NCI-H460 (cell line): ENCODE results near the gene EVI5. TPM values are rescaled to one million over a fixed set of nuclear protein-coding genes. Genes with fewer than 3 reads are reported as not detected.
"Not testable (repeated sequence)": the region's sequence is repeated elsewhere in the genome, so short reads cannot be mapped to it uniquely, and the experiment has no call there.

Experiments used
- DNase-seq: peaks from one replicate; pipeline ENCODE4 v3.0.0-alpha.2; 2016; ENCODE audit warnings: low read depth; ENCODE audit errors: extremely low read depth
- total RNA-seq: library from RNA; depleted of rRNA; stranded (reverse); fragments of >200 nt; shearing (Covaris generic); gene quantifications from 2 replicates; pipeline ENCODE4 v1.2.3, GENCODE V29; 2014

EVI5 gene
- total RNA-seq, 1 experiment from 2014 or later: 20.5 TPM

GRCh38 chr1:92531939-92532338, 253.0 kb downstream of the EVI5 start:
- not testable (repeated sequence) for DNase-seq

GRCh38 chr1:92527670-92528069, 257.2 kb downstream of the EVI5 start:
- no peak for DNase-seq

- not testable (repeated sequence) for DNase-seq
These were observed 259.8 kb downstream of the EVI5 start for GRCh38 chr1:92524944-92525590.

- no peak for DNase-seq
These were observed 265.9 kb downstream of the EVI5 start for GRCh38 chr1:92519043-92519442.

- no peak for DNase-seq
These were observed 268.3 kb downstream of the EVI5 start for GRCh38 chr1:92516574-92516973.

DNA sequence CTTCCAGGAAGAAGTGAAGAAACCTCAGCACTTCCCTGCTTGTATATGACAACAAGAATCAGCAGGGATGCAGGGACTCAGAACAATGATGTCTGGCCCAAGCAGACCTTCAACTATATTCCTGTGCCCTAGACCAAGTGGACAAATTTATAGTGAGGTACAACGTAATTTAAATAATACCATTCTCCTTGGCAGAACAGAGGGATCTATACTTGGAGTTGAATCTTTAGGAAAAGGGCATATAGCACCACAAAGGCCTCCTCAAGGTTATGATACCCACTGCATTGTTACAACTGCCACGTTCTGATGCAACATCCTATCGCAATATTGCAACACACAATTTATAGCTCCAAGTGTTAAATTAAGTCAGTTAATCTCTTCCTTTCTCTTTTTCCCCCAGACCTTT, 269.1 kb downstream of the EVI5 start:
- DNase-seq: no peak

DNA sequence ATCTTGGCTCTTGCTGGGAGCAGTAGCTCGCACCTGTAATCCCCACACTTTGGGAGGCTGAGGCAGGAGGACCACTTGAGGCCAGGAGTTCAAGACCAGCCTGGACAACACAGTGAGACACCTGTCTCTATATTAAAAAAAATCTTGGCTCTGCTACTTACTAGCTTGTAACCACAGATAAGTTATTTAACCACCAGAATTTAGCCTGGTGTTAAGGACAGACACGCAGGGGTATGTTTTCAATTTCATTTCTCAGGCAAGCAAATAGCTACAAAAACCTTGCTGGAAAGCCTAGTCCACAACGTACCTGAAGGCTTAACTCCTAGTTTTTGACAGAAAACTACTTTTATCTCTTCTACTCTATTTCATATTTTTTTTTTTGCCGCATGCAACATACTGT, 273.4 kb downstream of the EVI5 start:
- DNase-seq: no peak

GRCh38 chr1:92509619-92510018, 275.3 kb downstream of the EVI5 start:
- DNase-seq: no peak

DNA sequence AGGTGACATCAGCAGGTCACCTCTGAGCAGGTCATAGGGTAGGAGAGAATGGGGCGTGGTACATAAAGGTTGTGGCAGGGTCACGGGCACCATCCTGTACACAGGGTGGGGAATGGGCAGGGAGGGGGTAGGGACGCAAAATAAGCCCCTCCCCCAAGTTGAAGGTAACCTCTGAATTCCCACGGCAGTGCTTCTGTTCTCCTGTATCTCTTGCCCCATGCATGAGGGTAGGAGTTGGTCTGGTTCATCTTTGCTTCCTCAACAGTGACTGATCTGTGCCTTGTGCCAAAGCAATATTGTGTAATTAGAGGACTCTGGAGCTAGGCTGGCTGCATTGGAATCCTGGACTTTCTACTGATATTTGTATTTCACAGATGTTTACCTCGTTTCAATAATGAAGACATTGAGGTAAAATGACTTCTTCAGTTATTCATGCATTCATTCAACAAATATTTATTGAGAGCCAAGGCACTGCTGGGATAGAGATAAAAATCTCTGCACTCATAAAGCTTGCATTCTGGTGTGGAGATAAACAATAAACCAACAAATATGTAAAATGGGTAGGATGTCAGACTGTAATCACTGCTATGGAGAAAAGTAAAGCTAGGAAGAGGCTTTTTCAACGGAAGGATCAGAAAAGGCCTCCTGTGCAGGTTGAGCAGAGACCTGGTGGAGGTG, 279.8 kb downstream of the EVI5 start:
- no peak for DNase-seq

GRCh38 chr1:92504291-92505014, 280.5 kb downstream of the EVI5 start:
- DNase-seq: no peak

DNA sequence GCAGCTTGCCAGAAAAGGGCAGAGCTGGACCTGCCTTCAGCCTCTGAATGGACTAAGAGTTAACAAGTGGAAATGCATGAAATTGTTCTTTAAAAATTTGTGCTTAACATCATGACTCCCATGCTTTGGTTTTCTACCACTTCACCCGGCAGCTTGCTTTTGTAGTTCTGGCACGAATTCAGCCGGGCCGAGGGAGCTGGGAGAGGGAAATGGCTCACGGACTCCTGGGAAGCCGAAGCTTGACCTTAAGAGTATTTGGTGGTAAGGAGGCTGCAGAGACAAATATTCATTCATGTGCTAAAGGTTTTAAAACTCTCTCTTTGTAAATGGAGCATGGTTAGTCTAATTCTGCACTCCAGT, 281.0 kb downstream of the EVI5 start:
- no peak for DNase-seq

DNA sequence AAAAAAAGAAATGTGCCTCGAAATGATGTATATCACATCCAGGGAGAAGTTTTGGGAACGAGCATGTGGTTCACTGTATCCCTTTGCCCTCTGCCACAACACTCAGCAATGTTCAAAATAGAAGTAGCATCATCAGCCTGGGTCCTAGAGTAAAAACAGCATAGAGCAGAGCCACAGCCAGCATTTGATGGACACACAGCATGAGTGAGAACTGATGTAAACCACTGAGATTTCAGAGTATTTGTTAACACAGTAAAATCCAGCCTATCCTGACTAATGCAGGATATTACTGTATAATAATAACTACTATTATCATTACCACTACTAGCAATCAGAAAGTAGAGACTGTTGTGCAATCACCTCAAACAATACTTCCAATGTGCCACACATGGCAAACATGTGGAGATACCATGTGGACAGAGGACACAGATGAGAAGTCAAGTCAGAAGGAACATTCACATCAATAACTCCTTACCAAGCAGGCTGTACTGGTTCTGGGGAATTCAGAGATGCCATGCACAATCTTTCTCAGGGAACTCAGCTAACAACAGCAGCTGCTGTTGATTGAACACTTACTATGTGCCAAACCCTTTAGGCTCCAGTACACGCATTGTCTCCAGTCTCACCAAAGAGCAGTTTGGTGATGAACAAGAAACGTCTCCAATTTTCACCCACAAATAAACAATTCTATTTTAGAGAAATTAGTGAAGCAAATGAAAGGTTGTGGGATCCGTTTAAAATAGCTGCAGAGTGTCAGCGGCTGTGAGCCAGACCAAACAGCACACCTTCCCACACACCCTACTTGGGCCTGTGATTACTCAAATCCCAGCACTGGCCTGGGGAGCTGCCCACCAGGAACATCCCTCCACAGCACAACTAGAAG, 281.6 kb downstream of the EVI5 start:
- no peak for DNase-seq

GRCh38 chr1:92502247-92502646, 282.7 kb downstream of the EVI5 start:
- DNase-seq: no peak

- DNase-seq: no peak
These were observed 284.4 kb downstream of the EVI5 start for GRCh38 chr1:92500552-92500951.

DNA sequence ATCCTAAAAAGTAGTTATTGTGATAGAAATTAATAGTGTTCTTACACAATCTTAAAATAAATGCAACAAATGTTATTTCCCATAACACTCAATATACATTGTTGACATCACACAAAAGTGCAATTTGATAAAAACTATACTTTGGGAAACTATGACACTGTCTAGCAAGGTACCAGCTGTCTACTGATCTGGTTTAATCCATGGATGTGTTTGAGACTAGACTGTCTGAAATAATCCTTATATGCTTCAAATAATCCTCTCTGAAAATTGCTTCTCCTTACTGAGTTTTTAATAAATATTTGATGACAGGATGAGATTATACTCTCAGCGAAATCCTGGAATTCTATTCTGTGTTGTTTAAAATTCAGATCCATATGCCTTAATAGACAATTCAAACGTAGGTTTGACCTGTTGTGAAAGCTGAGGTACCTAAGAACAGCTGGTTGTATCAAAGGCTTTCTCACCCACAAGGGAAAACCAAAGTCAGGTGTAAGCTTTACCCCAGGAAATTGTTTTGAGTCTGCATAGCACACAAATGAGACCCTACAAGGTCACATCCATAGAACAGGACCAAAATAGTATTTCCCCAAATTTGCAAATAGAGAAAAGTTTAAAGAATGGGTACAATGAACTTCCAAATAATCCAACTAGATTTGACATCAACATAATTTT, 289.4 kb downstream of the EVI5 start:
- no peak for DNase-seq

DNA sequence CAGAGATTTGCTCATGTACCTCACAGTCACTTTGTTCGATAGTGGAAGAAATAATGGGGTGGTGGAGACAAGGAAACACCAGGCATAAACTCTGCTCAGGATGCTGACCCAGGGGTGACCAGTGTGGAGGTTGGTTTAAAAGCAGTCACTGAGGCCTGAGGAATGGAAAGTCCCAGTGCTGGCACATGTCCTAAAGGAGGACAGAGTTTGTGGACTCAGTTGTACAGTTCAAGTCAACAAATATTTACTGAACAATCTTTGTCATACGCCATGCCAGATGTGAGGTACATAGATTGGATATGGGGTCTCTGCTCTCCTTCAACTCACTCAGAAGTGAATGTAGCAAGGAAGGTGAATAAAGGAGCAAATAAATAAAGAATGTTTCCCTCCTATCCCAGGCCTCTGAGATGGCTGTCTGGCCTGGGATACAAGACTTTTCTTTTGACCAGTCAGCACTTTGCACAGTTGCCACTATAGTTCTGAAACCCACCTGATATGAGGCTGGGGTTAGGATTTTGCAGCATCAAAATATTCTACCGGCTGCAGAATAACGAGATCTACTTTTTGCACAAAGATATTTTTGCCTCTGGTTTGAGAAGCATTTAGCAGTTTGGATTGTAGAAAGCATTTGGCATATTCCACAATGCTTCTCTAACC, 290.3 kb downstream of the EVI5 start:
- DNase-seq: no peak

- DNase-seq: no peak
These were observed 291.8 kb downstream of the EVI5 start for GRCh38 chr1:92493139-92493538.

GRCh38 chr1:92488832-92489231, 296.1 kb downstream of the EVI5 start:
- DNase-seq: no peak

DNA sequence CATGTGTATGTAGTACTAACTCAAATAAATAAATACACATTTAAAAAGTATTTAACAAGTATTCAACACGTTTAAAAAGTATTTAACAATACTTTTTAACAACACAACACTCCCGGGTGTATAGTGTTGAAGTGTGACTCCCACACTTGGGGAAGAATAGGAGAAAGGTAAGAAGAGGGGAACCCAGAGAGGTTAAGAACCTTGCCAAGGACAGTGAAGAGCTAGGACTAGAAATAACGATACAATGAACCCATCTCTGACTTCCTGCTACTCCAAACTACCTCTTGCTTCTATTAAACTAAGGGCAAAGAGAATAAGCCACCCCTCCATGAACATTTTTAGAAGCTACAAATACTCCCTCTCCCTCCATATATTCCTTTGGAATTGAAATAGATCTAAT, 296.5 kb downstream of the EVI5 start:
- no peak for DNase-seq

GRCh38 chr1:92487078-92487605, 297.8 kb downstream of the EVI5 start:
- DNase-seq: no peak
